Stimulated activated CD4-positive, alpha-beta T cell treated with anti-CD3 and anti-CD28 coated beads, Interleukin-4, amount 100 ng/mL, for 48 hours (primary cell): ENCODE measurements around the gene C1orf141.
A peak's percentile ranks its signal among the peaks of the same experiment; 100 is the strongest.
"Not testable (repeated sequence)": the region's sequence is repeated elsewhere in the genome, so short reads cannot be mapped to it uniquely, and the experiment has no call there.

Experiments used
- DNase-seq, 2 donors: peaks; one replicate each; pipeline ENCODE4 v3.0.0-alpha.2; 2020; ENCODE audit warnings: low read depth in 2 of 2

C1orf141 gene

DNA sequence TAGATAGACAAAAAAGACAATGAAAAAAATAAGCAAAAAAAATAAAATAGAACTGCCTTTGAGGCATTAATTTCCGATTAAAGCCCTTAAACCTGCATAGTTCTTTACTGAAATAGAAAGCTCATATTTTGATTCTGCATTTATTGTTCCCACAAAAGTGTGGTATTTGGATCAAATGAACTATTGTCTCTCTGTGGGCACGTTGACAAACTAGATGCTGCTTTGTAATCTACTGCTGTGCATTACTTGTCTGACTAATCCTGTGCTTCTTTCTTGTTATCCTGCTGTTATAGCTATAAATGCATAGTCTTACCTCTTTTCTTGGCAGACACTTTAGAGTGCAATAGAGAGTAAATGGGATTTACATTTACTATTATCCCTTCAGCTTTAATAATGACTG lies 49.4 kb downstream of the C1orf141 start:
- no peak for DNase-seq

DNA sequence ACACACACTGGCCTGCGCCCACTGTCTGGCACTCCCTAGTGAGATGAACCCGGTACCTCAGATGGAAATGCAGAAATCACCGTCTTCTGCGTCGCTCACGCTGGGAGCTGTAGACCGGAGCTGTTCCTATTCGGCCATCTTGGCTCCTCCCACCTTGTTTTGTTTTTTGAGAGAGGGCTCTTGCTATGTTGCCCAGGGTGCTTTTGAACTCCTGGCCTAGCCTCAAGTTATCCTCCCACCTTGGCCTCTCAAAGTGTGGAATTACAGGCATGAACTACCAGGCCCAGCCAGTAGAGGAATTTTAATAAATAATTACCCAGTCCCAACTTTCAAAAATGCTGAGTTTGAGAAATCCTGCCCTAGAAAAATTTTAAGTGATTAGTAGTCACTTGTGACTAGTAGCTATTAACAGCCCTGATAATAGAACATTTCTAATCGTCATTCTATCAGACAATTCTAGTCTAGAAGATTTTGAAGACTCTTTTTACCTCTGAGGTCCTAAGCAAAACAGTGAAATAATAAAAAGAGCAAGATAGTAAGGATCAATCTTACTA lies 49.9 kb downstream of the C1orf141 start:
- DNase-seq: no peak

GRCh38 chr1:67078291-67078690 lies 56.5 kb downstream of the C1orf141 start:
- no peak for DNase-seq

GRCh38 chr1:67077593-67077992 lies 57.2 kb downstream of the C1orf141 start:
- DNase-seq: no peak

- DNase-seq: no peak
Observed at GRCh38 chr1:67072749-67073148, 62.0 kb downstream of the C1orf141 start.

DNA sequence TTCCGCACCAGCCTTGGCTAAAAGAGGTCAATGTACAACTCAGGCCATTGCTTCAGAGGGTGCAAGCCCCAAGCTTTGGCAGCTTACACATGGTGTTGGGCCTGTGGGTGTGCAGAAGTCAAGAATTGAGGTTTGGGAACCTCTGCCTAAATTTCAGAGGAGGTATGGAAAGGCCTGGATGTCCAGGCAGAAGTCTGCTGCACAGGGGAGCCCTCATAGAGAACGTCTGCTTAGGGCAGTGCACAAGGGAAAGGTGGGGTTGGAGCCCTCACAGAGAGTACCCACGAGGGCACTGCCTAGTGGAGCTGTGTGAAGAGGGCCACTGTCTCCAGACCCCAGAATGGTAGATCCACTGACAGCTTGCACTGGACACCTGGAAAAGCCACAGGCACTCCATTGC lies 67.1 kb downstream of the C1orf141 start:
- DNase-seq: not testable (repeated sequence)

- no peak for DNase-seq
Observed at GRCh38 chr1:67062412-67062811, 72.4 kb downstream of the C1orf141 start.

- no peak for DNase-seq
Observed at GRCh38 chr1:67061266-67061665, 73.5 kb downstream of the C1orf141 start.

DNA sequence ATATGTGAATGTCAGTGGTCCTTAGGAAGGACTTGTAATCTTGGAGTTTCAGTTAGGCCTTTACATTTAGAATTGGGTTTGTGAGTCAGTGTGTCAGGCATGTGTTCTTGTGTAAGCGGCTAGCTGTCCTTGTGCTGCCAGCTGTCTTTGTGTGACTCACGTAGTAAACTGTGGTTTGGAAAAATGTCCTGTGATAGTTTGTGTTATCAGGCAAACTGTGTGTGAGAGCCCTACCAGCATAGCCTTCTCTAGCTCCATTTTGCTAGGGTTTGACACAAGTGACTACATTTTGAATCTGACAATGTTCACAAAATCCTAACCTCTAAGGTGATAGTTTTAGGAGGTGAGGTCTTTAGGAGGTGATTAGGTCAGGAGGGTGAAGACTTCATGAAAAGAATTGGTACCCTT lies 74.0 kb downstream of the C1orf141 start:
- no peak for DNase-seq

DNA sequence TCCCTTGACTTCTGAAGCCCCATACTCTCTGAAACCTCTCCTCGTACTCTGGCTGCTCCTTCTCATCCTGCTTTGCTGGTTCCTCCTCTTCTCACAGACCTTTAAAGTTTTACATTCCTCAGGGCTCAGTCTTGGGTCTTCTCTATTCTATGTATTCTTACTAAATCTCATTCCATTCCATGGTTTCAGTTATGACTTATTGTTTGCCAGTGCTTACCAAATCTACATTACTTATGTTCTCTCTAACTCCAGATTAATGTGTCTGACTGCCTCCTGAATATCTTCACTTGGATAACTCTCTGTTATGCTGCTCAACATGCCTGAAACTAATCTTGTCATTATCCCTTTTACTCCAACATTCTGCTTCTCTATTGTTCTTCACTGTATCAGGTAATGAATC lies 75.4 kb downstream of the C1orf141 start:
- DNase-seq: no peak

- no peak for DNase-seq
Observed at GRCh38 chr1:67058761-67059160, 76.0 kb downstream of the C1orf141 start.

GRCh38 chr1:67058242-67058641 lies 76.5 kb downstream of the C1orf141 start:
- DNase-seq: no peak

DNA sequence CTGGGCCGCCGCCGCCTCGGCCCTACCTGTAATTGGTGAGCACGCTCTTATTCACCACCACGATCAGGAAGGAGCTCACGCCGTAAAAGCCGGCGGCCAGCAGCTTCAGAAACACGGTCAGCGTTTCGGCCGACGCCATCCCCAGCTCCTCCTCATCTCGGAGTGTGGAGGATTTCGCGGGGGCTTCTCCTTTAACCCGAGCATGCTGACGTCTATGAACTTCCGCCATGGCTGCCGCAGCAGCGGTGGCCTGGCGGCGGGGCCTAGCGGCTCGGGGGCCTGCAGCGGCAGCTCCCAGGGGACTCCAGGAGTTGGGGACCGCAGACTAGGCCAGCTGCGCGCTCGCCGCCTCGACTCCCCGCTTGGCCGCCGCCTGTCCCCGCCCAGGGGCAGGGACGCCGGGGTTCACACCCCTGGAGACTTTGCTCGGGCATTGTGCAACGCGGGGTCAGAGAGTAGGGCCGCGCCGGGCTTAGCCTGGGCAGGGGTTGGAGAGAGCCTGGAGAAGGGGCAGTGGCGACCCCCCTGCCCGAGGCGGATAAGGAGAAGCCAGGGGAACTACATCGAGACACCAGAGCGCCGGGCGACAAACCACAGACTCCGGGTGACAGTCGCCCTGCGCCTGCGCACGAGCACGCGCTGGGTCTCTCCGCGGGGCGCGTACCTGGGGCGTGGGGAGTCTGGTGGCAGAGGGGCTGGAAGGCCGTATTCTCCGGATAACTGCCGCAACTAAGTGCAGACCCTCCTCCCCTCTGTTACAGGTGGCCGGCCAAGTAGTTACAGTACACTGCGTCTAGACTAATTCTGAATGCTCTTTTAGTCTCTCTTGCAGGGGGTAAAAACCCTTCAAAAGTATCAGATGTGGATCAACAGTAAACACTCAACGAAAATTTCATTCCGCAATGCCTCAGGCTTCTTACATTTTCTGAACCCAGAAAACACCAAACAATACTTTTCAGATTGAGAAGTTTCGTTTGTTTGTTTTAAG lies 80.7 kb downstream of the C1orf141 start, which contains the start of gene SLC35D1:
Gene SLC35D1, minus strand, starts transcription at position 364 of the 988 bp plus-strand sequence. Its CDS starts 135 bp downstream, at position 229.
- DNase-seq: peak; percentile 65 to 68

DNA sequence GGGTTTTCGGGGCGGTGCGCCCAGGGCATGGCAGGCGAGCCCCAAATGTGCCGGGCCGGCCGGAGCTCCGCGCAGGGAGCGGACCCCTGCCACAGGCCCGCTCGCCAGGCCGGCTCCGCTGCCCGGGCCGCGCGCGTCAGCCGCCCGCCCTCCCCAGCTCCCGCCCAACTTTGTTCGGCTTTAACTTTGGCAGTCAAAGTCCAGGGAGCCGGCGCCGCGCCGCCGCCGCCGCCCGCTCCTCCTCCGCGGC lies 81.3 kb downstream of the C1orf141 start:
- DNase-seq: peak; percentile 11 to 15

GRCh38 chr1:67052741-67053534 lies 81.8 kb downstream of the C1orf141 start:
- DNase-seq: peak in 1 of 2 donors; percentile 1

DNA sequence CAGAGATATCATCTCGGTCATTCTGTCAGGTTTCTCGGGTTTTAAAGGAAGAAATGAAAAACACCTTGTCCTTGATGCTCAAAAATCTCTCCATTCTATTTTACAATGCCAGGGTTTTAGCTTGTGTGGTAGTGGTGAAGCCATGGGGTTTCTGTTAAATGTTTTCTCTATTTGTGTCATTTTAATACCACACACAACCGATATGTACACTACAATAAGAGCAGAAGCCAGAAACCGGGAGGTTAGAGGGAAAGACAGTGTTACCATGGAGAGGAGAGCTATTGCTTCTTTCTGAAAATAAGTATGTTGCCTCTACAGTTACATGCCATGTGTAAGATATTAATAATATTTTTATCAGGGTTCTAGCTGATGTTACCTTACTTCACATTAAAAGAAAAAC lies 83.6 kb downstream of the C1orf141 start:
- DNase-seq: no peak

- no peak for DNase-seq
Observed at GRCh38 chr1:67044631-67045270, 90.0 kb downstream of the C1orf141 start.

DNA sequence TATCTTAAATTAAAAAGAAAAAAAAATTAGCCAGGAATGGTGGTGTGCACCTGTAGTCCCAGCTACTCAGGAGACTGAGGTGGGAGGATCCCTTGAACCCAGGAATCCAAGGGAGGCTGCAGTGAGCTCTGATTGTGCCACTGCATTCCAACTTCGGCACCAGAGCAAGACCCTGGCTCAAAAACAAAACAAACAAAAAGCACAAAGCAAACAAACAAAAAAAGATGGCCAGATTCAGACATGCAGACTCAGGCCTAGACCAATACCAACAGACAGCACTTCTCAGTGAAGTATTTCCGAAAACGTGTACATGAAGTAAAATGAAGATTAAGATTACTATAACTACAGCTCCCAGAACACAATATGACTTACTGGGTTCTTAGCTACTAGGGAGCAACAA lies 91.4 kb downstream of the C1orf141 start:
- DNase-seq: no peak
